PC-9 (cell line): ENCODE results near the gene RTL10. TPM values are rescaled to one million over a fixed set of nuclear protein-coding genes. Genes with fewer than 3 reads are reported as not detected.

Source experiments
- BruUV-seq: library from RNA; stranded (reverse); fragments of 400-500 nt; replicated peaks from 2 replicates; lab custom pipeline; 2021; lab: Mats Ljungman, UMichigan
- CTCF ChIA-PET: fragments of 300-600 bp; sonication (Branson Sonifier 250); formaldehyde crosslinking; loops from one replicate; lab custom pipeline; 2022; ENCODE audit warnings: antibody characterized with exemption; lab: Charles Lee
- POLR2A ChIA-PET: fragments of 300-600 bp; sonication (Branson Sonifier 250); formaldehyde crosslinking; loops from one replicate; lab custom pipeline; 2022; ENCODE audit warnings: antibody characterized with exemption; ENCODE audit not compliant: unreplicated experiment; lab: Charles Lee
- DNase-seq, 2 experiments: peaks; one replicate each; pipeline versions ENCODE4 v3.0.0 to v3.0.0-alpha.2; 2015 to 2022; ENCODE audit warnings: mixed read lengths in 1 of 2
- H2AFZ ChIP-seq: fragments of 200-600 bp; sonication (generic); 2 replicates; pipeline ENCODE4 v1.8.1; 2017; ENCODE audit warnings: antibody characterized with exemption
- H3F3A ChIP-seq: fragments of 200-600 bp; sonication (generic); 2 replicates; pipeline ENCODE4 v1.8.1; 2017; ENCODE audit warnings: antibody characterized with exemption, mild to moderate bottlenecking, low read depth; ENCODE audit not compliant: insufficient read depth
- H3K27ac ChIP-seq: fragments of 200-600 bp; sonication (generic); 2 replicates; pipeline ENCODE4 v1.6.1; 2016; ENCODE audit warnings: mixed run types
- H3K27me3 ChIP-seq: fragments of 200-600 bp; sonication (generic); 2 replicates; pipeline ENCODE4 v1.6.1; 2016; ENCODE audit warnings: low read depth, mixed run types; ENCODE audit not compliant: insufficient read depth
- H3K36me3 ChIP-seq: fragments of 200-600 bp; sonication (generic); 2 replicates; pipeline ENCODE4 v1.6.1; 2016; ENCODE audit warnings: low read depth, mixed run types
- H3K4me1 ChIP-seq: fragments of 200-600 bp; sonication (generic); replicated peaks from 2 replicates; pipeline ENCODE4 v1.6.1; 2016; ENCODE audit warnings: mixed run types; ENCODE audit not compliant: insufficient read depth
- H3K4me2 ChIP-seq: fragments of 200-600 bp; sonication (generic); 2 replicates; pipeline ENCODE4 v1.6.1; 2017; ENCODE audit warnings: mixed run types
- H3K4me3 ChIP-seq: fragments of 200-600 bp; sonication (generic); 2 replicates; pipeline ENCODE4 v1.6.1; 2016; ENCODE audit warnings: mixed run types
- H3K79me2 ChIP-seq: fragments of 200-600 bp; sonication (generic); 2 replicates; pipeline ENCODE4 v1.6.1; 2017; ENCODE audit warnings: low read depth, mixed run types
- H3K9me2 ChIP-seq: fragments of 200-600 bp; sonication (generic); 2 replicates; pipeline ENCODE4 v1.8.1; 2017; ENCODE audit warnings: mild to moderate bottlenecking; ENCODE audit not compliant: insufficient read depth
- H3K9me3 ChIP-seq: fragments of 200-600 bp; sonication (generic); 2 replicates; pipeline ENCODE4 v1.8.1; 2016; ENCODE audit warnings: low read depth; ENCODE audit not compliant: insufficient read depth
- H4K20me1 ChIP-seq: fragments of 200-600 bp; sonication (generic); 2 replicates; pipeline ENCODE4 v1.8.1; 2017; ENCODE audit not compliant: insufficient read depth
- EZH2 ChIP-seq: fragments of 200-600 bp; sonication (generic); IDR thresholded peaks from 2 replicates; pipeline ENCODE4 v1.8.0; 2017; ENCODE audit warnings: antibody characterized with exemption, low read depth
- intact Hi-C: fragments of 100-400 bp; cut with micrococcal nuclease; formaldehyde crosslinking; loops from one replicate; pipeline ENCODE4 v1.10.0; 2022; ENCODE audit not compliant: unreplicated experiment
- total RNA-seq: library from RNA; stranded (reverse); gene quantifications from 2 replicates; pipeline ENCODE4 v1.2.3, GENCODE V29; 2021
- TF ChIP-seq, protein P1 (sequence below): fragments of 200-600 bp; sonication (generic); conservative IDR thresholded peaks from 2 replicates; pipeline ENCODE4 v1.6.1; 2017; ENCODE audit warnings: mixed run types, antibody characterized with exemption, mild to moderate bottlenecking, moderate library complexity

Gene RTL10
- total RNA-seq, 1 experiment from 2014 or later, result 23.5 TPM

DNA sequence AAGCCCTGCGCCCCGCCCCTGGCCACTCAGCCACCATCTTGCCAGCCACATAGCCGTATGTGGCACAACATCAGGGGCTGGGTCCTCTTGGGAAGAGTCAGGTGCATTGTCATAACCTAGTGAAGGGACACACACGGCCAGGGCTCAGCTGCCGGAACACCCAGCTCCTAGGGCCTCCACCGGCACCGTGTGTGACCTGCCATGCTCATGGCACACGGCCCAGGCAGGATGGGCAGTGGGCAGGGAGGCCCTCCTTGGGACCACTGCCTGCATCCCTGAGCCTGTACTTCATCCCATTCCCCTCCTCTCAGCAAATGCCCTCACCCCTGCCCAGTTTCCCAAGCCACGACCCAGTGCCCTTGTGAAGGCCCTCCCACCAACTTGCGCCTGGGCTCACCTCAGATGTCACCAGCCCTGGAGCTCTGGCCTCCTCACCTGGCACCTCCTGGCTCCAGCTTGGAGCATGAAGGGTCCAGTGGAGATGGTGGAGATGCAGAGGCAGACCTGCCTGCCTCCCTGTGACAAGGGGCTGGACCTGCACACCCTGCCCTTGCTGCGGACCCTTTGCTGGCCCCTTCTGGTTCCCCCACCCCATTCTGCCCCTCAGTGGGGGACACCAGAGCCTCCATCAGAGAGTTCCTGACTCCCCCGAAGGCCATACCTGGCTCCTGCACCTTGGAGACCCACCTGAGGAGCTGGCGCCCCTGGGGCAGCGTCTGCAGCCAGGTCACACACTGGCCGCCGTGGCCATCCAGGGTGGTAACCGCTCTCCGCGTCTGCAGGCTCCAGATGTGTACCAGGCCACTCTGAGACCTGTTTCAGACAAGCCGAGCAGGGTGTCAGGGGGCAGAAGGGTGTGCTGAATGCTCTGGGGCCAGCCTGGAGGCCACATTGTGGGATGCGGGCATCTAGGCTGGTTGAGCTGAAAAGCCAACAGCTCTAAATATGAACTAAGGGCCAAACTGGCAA is 34.5 kb downstream of the RTL10 start:
- Histone ChIP-seq H3K36me3 (no peaks in the 10 kb centered on the region), H3F3A (peaks cover 23% of the 10 kb centered on the region), H3K4me2 (no peak overlapping the region), H3K9me3 (no peaks in the 10 kb centered on the region), H3K79me2 (no peaks in the 10 kb centered on the region), H3K27ac (no peak overlapping the region), H3K27me3 (no peaks in the 10 kb centered on the region), H3K9me2 (no peaks in the 10 kb centered on the region), H3K4me1 (peaks cover 27% of the 10 kb centered on the region), H4K20me1 (0 out of 2 replicates have a peak, but pooled peaks cover 12% of the 10 kb centered on the region), H3K4me3 (no peak overlapping the region), H2AFZ (no peak overlapping the region)
- ChIA-PET POLR2A (no interaction called here), CTCF (no interaction called here)
- DNase-seq, result no peak
- intact Hi-C loops, result no loop called here
- TF ChIP-seq EZH2, result no peak
- TF ChIP-seq, protein P1, sequence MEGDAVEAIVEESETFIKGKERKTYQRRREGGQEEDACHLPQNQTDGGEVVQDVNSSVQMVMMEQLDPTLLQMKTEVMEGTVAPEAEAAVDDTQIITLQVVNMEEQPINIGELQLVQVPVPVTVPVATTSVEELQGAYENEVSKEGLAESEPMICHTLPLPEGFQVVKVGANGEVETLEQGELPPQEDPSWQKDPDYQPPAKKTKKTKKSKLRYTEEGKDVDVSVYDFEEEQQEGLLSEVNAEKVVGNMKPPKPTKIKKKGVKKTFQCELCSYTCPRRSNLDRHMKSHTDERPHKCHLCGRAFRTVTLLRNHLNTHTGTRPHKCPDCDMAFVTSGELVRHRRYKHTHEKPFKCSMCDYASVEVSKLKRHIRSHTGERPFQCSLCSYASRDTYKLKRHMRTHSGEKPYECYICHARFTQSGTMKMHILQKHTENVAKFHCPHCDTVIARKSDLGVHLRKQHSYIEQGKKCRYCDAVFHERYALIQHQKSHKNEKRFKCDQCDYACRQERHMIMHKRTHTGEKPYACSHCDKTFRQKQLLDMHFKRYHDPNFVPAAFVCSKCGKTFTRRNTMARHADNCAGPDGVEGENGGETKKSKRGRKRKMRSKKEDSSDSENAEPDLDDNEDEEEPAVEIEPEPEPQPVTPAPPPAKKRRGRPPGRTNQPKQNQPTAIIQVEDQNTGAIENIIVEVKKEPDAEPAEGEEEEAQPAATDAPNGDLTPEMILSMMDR, result no peak
- no TSS peak for BruUV-seq

DNA sequence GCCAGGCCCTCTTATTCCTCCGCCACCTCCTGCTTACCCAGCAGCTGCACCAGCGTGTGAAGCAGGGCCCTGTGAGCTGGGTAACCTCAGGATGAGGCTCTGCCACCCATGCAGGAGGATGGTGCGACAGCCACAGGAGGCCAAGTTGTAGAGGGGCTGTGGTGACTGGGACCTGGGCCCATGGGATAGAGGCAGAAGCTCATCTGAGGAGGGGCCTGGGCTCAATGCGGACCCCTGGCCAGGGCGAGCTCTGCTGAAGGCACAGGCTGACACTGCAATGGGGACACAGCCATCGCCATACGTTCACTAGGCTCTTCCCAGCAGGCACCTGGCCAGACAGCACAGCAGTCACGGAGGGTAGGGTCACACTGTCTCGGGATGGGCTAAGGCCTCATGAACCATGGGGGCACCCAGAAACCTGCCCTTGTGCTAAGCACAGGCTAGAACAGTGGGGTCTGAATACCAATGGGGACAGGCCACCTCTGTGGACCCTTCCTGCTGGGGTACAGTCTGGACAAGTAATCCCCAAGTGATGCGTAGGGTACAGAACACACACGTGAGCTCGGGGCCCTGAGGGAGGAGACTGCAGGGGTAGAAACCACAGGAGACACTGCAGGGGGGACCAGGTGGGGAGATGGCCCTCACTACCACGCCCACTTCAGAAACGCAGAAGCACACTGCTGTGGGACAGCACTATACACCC is 35.3 kb downstream of the RTL10 start:
- BruUV-seq, result no TSS peak
- Histone ChIP-seq H3K4me2 (no peak overlapping the region), H3K4me1 (peaks cover 18% of the 10 kb centered on the region), H3K9me2 (no peaks in the 10 kb centered on the region), H3K4me3 (no peak overlapping the region), H3K27me3 (no peaks in the 10 kb centered on the region), H3K9me3 (no peaks in the 10 kb centered on the region), H3K36me3 (no peaks in the 10 kb centered on the region), H3K27ac (no peak overlapping the region), H2AFZ (no peak overlapping the region), H3F3A (peaks cover 15% of the 10 kb centered on the region), H4K20me1 (0 out of 2 replicates have a peak, but pooled peaks cover 12% of the 10 kb centered on the region), H3K79me2 (no peaks in the 10 kb centered on the region)
- ChIA-PET POLR2A (no interaction called here), CTCF (no interaction called here)
- intact Hi-C loops, result no loop called here
- TF ChIP-seq, protein P1, result no peak
- no peak for TF ChIP-seq EZH2
- no peak for DNase-seq

DNA sequence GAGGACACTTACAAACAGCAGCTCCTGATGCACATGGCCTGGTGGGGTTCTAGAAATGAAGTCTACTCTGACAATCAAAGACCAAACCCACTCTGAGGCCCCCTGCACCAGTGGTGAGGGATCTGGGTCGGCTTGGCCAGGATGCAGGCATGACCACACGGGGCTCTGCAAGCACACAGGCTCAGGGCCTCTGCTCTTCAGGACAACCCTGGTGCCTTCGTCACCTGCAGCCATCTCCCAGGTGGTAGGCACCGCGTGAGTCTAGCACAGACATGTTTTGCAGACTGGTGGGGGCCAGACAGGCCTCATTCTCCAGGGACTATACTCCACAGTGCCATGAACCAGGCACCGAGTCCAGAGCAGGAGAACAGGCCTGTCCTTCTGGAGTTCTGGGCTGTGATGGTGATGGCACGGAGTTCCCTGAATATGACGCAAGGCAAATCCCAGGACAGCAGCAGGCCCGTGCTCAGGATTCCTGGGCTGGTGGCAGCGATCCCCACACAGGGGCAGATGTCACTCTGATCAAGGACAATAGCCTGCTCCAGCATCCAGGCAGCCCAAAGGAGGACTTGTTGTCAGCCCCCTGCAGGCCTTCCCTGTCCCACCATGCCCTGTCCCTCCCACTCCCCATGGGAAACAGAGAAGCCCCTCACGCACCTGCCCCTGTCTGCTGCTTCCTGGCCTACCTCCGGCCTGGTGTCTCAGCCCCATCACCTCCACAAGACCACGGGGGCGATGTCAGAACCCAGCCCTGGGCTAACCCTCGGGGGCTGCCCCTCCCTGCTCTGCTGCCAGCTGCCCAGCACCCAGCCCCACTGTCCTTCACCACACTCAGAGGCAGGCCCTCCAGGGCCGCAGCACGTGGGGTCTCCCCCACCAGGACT is 36.1 kb downstream of the RTL10 start:
- peaks cover 7% of the 10 kb centered on the region for H3F3A ChIP-seq
- no peaks in the 10 kb centered on the region for H3K9me3 ChIP-seq
- H3K4me3 ChIP-seq, result no peak overlapping the region
- BruUV-seq, result no TSS peak
- H3K27ac ChIP-seq, result no peak overlapping the region
- H3K4me1 ChIP-seq, result peaks cover 10% of the 10 kb centered on the region
- no peaks in the 10 kb centered on the region for H3K27me3 ChIP-seq
- intact Hi-C loops, result no loop called here
- POLR2A ChIA-PET, result no interaction called here
- CTCF ChIA-PET, result no interaction called here
- H3K79me2 ChIP-seq, result no peaks in the 10 kb centered on the region
- no peak overlapping the region for H3K4me2 ChIP-seq
- TF ChIP-seq EZH2, result no peak
- TF ChIP-seq, protein P1, result no peak
- H3K9me2 ChIP-seq, result no peaks in the 10 kb centered on the region
- no peak for DNase-seq
- H4K20me1 ChIP-seq, result 0 out of 2 replicates have a peak, but pooled peaks cover 6% of the 10 kb centered on the region
- H2AFZ ChIP-seq, result no peak overlapping the region
- no peaks in the 10 kb centered on the region for H3K36me3 ChIP-seq
